ENCODE data around the gene MEX3A.
A peak's percentile ranks its signal among the peaks of the same experiment; 100 is the strongest.

The MEX3A gene

GRCh38 chr1:156052862-156053767, 29.1 kb downstream of the MEX3A start:
- Histone ChIP-seq H4K20me1 (ENCODE audit: insufficient read depth, low read length) (no peaks in the 10 kb centered on the region), H3K9ac (ENCODE audit: low read length) (peak overlapping the region; percentile 87), H3K27ac (ENCODE audit: low read depth, low read length, poor library complexity, severe bottlenecking) (peak overlapping the region; percentile 35), H3K27me3 (ENCODE audit: insufficient read depth, low read length) (no peaks in the 10 kb centered on the region), H3K4me2 (ENCODE audit: low read length) (peak overlapping the region; percentile 71), H3F3A (ENCODE audit: insufficient read depth, low read length) (no peaks in the 10 kb centered on the region), H3K4me3 (ENCODE audit: low read depth, low read length, poor library complexity, severe bottlenecking) (peak overlapping the region; percentile 73), H3K4me1 (ENCODE audit: insufficient read depth, low read length, severe bottlenecking) (peaks cover 16% of the 10 kb centered on the region), H3K9me3 (ENCODE audit: low read length) (no peaks in the 10 kb centered on the region), H3K79me2 (ENCODE audit: insufficient read depth, low read length) (no peaks in the 10 kb centered on the region), H3K9me2 (ENCODE audit: low read depth, low read length) (no peaks in the 10 kb centered on the region), H2AFZ (ENCODE audit: low read length) (no peak overlapping the region), H3K36me3 (ENCODE audit: insufficient read depth, low read length) (peaks cover 24% of the 10 kb centered on the region; the same call in 1 of the 2 replicates)
- TF ChIP-seq EZH2 (IDR thresholded peaks at IDR 0.05; ENCODE audit: borderline replicate concordance, low read length) (no peak), CTCF (IDR thresholded peaks at IDR 0.05; ENCODE audit: low read length) (peak; percentile 48; the same call in 1 of the 2 replicates)

- Histone ChIP-seq H3K4me3 (ENCODE audit: low read depth, low read length, poor library complexity, severe bottlenecking) (no peak overlapping the region), H2AFZ (ENCODE audit: low read length) (no peak overlapping the region), H3K4me1 (ENCODE audit: insufficient read depth, low read length, severe bottlenecking) (peaks cover 16% of the 10 kb centered on the region), H3F3A (ENCODE audit: insufficient read depth, low read length) (no peaks in the 10 kb centered on the region), H3K9ac (ENCODE audit: low read length) (no peak overlapping the region), H3K36me3 (ENCODE audit: insufficient read depth, low read length) (peaks cover 32% of the 10 kb centered on the region), H3K9me3 (ENCODE audit: low read length) (no peaks in the 10 kb centered on the region), H3K27ac (ENCODE audit: low read depth, low read length, poor library complexity, severe bottlenecking) (no peak overlapping the region), H3K9me2 (ENCODE audit: low read depth, low read length) (no peaks in the 10 kb centered on the region), H3K27me3 (ENCODE audit: insufficient read depth, low read length) (no peaks in the 10 kb centered on the region), H3K79me2 (ENCODE audit: insufficient read depth, low read length) (no peaks in the 10 kb centered on the region), H3K4me2 (ENCODE audit: low read length) (no peak overlapping the region), H4K20me1 (ENCODE audit: insufficient read depth, low read length) (no peaks in the 10 kb centered on the region)
- TF ChIP-seq CTCF (IDR thresholded peaks at IDR 0.05; ENCODE audit: low read length): no peak
- TF ChIP-seq EZH2 (IDR thresholded peaks at IDR 0.05; ENCODE audit: borderline replicate concordance, low read length): no peak
Observed at GRCh38 chr1:156051011-156051725, 31.1 kb downstream of the MEX3A start.

- peaks cover 34% of the 10 kb centered on the region for H3K36me3 ChIP-seq (ENCODE audit: insufficient read depth, low read length)
- H3K9me2 ChIP-seq (ENCODE audit: low read depth, low read length): no peaks in the 10 kb centered on the region
- no peak for TF ChIP-seq EZH2 (IDR thresholded peaks at IDR 0.05; ENCODE audit: borderline replicate concordance, low read length)
- no peak for TF ChIP-seq CTCF (IDR thresholded peaks at IDR 0.05; ENCODE audit: low read length)
- H3K4me3 ChIP-seq (ENCODE audit: low read depth, low read length, poor library complexity, severe bottlenecking): no peak overlapping the region
- H3K9me3 ChIP-seq (ENCODE audit: low read length): no peaks in the 10 kb centered on the region
- no peaks in the 10 kb centered on the region for H3F3A ChIP-seq (ENCODE audit: insufficient read depth, low read length)
- no peak overlapping the region for H3K27ac ChIP-seq (ENCODE audit: low read depth, low read length, poor library complexity, severe bottlenecking)
- no peaks in the 10 kb centered on the region for H3K79me2 ChIP-seq (ENCODE audit: insufficient read depth, low read length)
- H4K20me1 ChIP-seq (ENCODE audit: insufficient read depth, low read length): no peaks in the 10 kb centered on the region
- H3K4me2 ChIP-seq (ENCODE audit: low read length): no peak overlapping the region
- no peak overlapping the region for H2AFZ ChIP-seq (ENCODE audit: low read length)
- H3K9ac ChIP-seq (ENCODE audit: low read length): no peak overlapping the region
- no peaks in the 10 kb centered on the region for H3K27me3 ChIP-seq (ENCODE audit: insufficient read depth, low read length)
- H3K4me1 ChIP-seq (ENCODE audit: insufficient read depth, low read length, severe bottlenecking): peaks cover 9% of the 10 kb centered on the region
Observed at GRCh38 chr1:156050376-156050775, 31.9 kb downstream of the MEX3A start.
